Naive thymus-derived CD8-positive, alpha-beta T cell (primary cell): Measurements from ENCODE around the gene USP12. TPM values are rescaled to one million over a fixed set of nuclear protein-coding genes. Genes with fewer than 3 reads are reported as not detected.

ENCODE experiments used
- ATAC-seq, 2 donors: fragments of 150-1000 bp; cut with Tn5 transposase in 1 of 2; sonication (Bioruptor Pico), chemical (Tn5 transposase) in 1 of 2; 1 replicate in 1 of 2; 2 replicates in 1 of 2; pipeline ENCODE4 v1.10.0; 2021; ENCODE audit warnings: mild to moderate bottlenecking in 2 of 2, moderate library complexity in 2 of 2
- POLR2A ChIA-PET: fragments of 350-600 bp; sonication (Branson Sonifier 250); formaldehyde crosslinking; loops from one replicate; lab custom pipeline; 2021; ENCODE audit warnings: antibody characterized with exemption; lab: Charles Lee
- DNase-seq, 10 donors: peaks; one replicate each; pipeline versions ENCODE4 v3.0.0 to v3.0.0-alpha.2; 2020 to 2022
- H3K27ac Mint-ChIP-seq, 10 donors: one replicate each; pipeline ENCODE4 v1.8.0; 2020 to 2022; ENCODE audit warnings: mild to moderate bottlenecking in 10 of 10, mixed read lengths in 10 of 10, moderate library complexity in 4 of 10, inconsistent platforms in 1 of 10
- H3K27me3 Mint-ChIP-seq, 5 donors: one replicate each; pipeline ENCODE4 v1.8.0; 2021 to 2022; ENCODE audit warnings: mixed read lengths in 5 of 5
- H3K36me3 Mint-ChIP-seq, 3 donors: one replicate each; pipeline ENCODE4 v1.8.0; 2020 to 2022; ENCODE audit warnings: mixed read lengths in 3 of 3, mild to moderate bottlenecking in 2 of 3, inconsistent platforms in 1 of 3
- H3K4me1 Mint-ChIP-seq, 4 donors: one replicate each; pipeline ENCODE4 v1.8.0; 2021 to 2022; ENCODE audit warnings: mixed read lengths in 4 of 4
- H3K4me3 Mint-ChIP-seq, 10 donors: one replicate each; pipeline ENCODE4 v1.8.0; 2020 to 2022; ENCODE audit warnings: mild to moderate bottlenecking in 10 of 10, mixed read lengths in 10 of 10, moderate library complexity in 6 of 10, inconsistent platforms in 1 of 10
- H3K9me3 Mint-ChIP-seq, 9 donors: one replicate each; pipeline ENCODE4 v1.8.0; 2020 to 2022; ENCODE audit warnings: mixed read lengths in 9 of 9, mild to moderate bottlenecking in 3 of 9, inconsistent platforms in 1 of 9, moderate library complexity in 1 of 9
- polyA plus RNA-seq, 3 donors: library from polyadenylated mRNA; unstranded; fragments of 300-500 nt; fragmentation: Illumina TruSeq; gene quantifications; one replicate each; pipeline ENCODE4 v1.2.3, GENCODE V29; 2021
- total RNA-seq, 8 experiments: library from RNA in 2 of 8; stranded (reverse) in 2 of 8; gene quantifications; one replicate each; pipeline ENCODE4 v1.2.3 and lab custom pipeline; 2021 to 2026

Gene USP12
- total and polyA plus RNA-seq, 5 experiments from 2014 or later, result 9.3 to 33.0 (median 17.4) TPM

GRCh38 chr13:27037171-27037570 lies 134.4 kb downstream of the USP12 start:
- no peak for DNase-seq
- POLR2A ChIA-PET, result no interaction called here
- Mint-ChIP-seq H3K27ac (no peak overlapping the region), H3K9me3 (no peaks in the 10 kb centered on the region), H3K4me3 (no peak overlapping the region), H3K4me1 (peaks cover 5 to 12% (median 8%) of the 10 kb centered on the region in 4 donors), H3K36me3 (no peaks in the 10 kb centered on the region), H3K27me3 (peaks cover 3 to 37% (median 15%) of the 10 kb centered on the region in 5 donors)
- no peak for ATAC-seq

GRCh38 chr13:27036236-27036981 lies 135.2 kb downstream of the USP12 start:
- no peak overlapping the region for H3K4me3 Mint-ChIP-seq
- H3K4me1 Mint-ChIP-seq, result peaks cover 5 to 12% (median 8%) of the 10 kb centered on the region in 4 donors
- POLR2A ChIA-PET, result no interaction called here
- peak overlapping the region in 1 of 10 donors; percentile 71 for H3K27ac Mint-ChIP-seq
- DNase-seq (no peak), ATAC-seq (no peak)
- H3K9me3 Mint-ChIP-seq, result no peaks in the 10 kb centered on the region
- peaks cover 3 to 36% (median 16%) of the 10 kb centered on the region in 5 donors for H3K27me3 Mint-ChIP-seq
- no peaks in the 10 kb centered on the region for H3K36me3 Mint-ChIP-seq

GRCh38 chr13:27035892-27036235 lies 135.7 kb downstream of the USP12 start:
- H3K4me1 Mint-ChIP-seq, result peaks cover 5 to 12% (median 8%) of the 10 kb centered on the region in 4 donors
- H3K9me3 Mint-ChIP-seq, result no peaks in the 10 kb centered on the region
- DNase-seq, result no peak
- no peak for ATAC-seq
- H3K4me3 Mint-ChIP-seq, result no peak overlapping the region
- peaks cover 3 to 31% (median 15%) of the 10 kb centered on the region in 5 donors for H3K27me3 Mint-ChIP-seq
- POLR2A ChIA-PET, result no interaction called here
- H3K36me3 Mint-ChIP-seq, result no peaks in the 10 kb centered on the region
- peak overlapping the region in 3 of 10 donors; percentile 23 to 71 (median 26) for H3K27ac Mint-ChIP-seq

GRCh38 chr13:27034678-27035111 lies 136.9 kb downstream of the USP12 start:
- no peak for DNase-seq
- no peak for ATAC-seq
- Mint-ChIP-seq H3K4me1 (peaks cover 5 to 12% (median 8%) of the 10 kb centered on the region in 4 donors), H3K9me3 (no peaks in the 10 kb centered on the region), H3K4me3 (peak overlapping the region in 8 of 10 donors; percentile 36 to 71 (median 55)), H3K36me3 (no peaks in the 10 kb centered on the region), H3K27ac (peak overlapping the region in 3 of 10 donors; percentile 39 to 63 (median 56)), H3K27me3 (peaks cover 3 to 29% (median 15%) of the 10 kb centered on the region in 5 donors)
- POLR2A ChIA-PET, result interaction anchor here (1.2 kb wide), 1 partner anchor 10 kb away, joined by 7 read pairs; no protein-coding TSS in a partner anchor

- Mint-ChIP-seq H3K9me3 (no peaks in the 10 kb centered on the region), H3K36me3 (no peaks in the 10 kb centered on the region), H3K4me3 (no peak overlapping the region), H3K4me1 (peaks cover 0 to 10% (median 5%) of the 10 kb centered on the region in 4 donors), H3K27ac (peak overlapping the region in 1 of 10 donors; percentile 10), H3K27me3 (peaks cover 2 to 28% (median 6%) of the 10 kb centered on the region in 5 donors)
- POLR2A ChIA-PET, result no interaction called here
- DNase-seq, result no peak
- no peak for ATAC-seq
Measured at GRCh38 chr13:27028683-27029480, 142.7 kb downstream of the USP12 start.

GRCh38 chr13:27027086-27027667 lies 144.4 kb downstream of the USP12 start:
- Mint-ChIP-seq H3K36me3 (no peaks in the 10 kb centered on the region), H3K9me3 (no peaks in the 10 kb centered on the region), H3K4me1 (peaks cover 0 to 10% (median 5%) of the 10 kb centered on the region in 4 donors), H3K27ac (peak overlapping the region in 1 of 10 donors; percentile 66), H3K27me3 (peaks cover 2 to 28% (median 6%) of the 10 kb centered on the region in 5 donors), H3K4me3 (no peak overlapping the region)
- DNase-seq (no peak), ATAC-seq (no peak)
- POLR2A ChIA-PET, result no interaction called here

- H3K36me3 Mint-ChIP-seq, result no peaks in the 10 kb centered on the region
- ATAC-seq (no peak), DNase-seq (no peak)
- no peaks in the 10 kb centered on the region for H3K9me3 Mint-ChIP-seq
- peak overlapping the region in 3 of 10 donors; percentile 1 to 84 (median 66) for H3K27ac Mint-ChIP-seq
- peaks cover under 1 to 28% (median 6%) of the 10 kb centered on the region in 5 donors for H3K27me3 Mint-ChIP-seq
- POLR2A ChIA-PET, result no interaction called here
- peak overlapping the region in 1 of 10 donors; percentile 1 for H3K4me3 Mint-ChIP-seq
- H3K4me1 Mint-ChIP-seq, result peaks cover 0 to 10% (median 5%) of the 10 kb centered on the region in 4 donors
Measured at GRCh38 chr13:27026396-27026795, 145.2 kb downstream of the USP12 start.

GRCh38 chr13:27024776-27025492 lies 146.7 kb downstream of the USP12 start:
- POLR2A ChIA-PET, result interaction anchor here (0.9 kb wide), 1 partner anchor 58 kb away, joined by 3 read pairs; no protein-coding TSS in a partner anchor
- no peaks in the 10 kb centered on the region for H3K9me3 Mint-ChIP-seq
- no peaks in the 10 kb centered on the region for H3K36me3 Mint-ChIP-seq
- ATAC-seq, result no peak
- peaks cover 0 to 10% (median 5%) of the 10 kb centered on the region in 4 donors for H3K4me1 Mint-ChIP-seq
- H3K4me3 Mint-ChIP-seq, result no peak overlapping the region
- no peak for DNase-seq
- H3K27ac Mint-ChIP-seq, result peak overlapping the region in 1 of 10 donors; percentile 16
- peaks cover 0 to 28% (median 6%) of the 10 kb centered on the region in 5 donors for H3K27me3 Mint-ChIP-seq

GRCh38 chr13:27024074-27024461 lies 147.5 kb downstream of the USP12 start:
- no peak overlapping the region for H3K27ac Mint-ChIP-seq
- ATAC-seq, result no peak
- no peaks in the 10 kb centered on the region for H3K9me3 Mint-ChIP-seq
- H3K27me3 Mint-ChIP-seq, result peaks cover 0 to 28% (median 8%) of the 10 kb centered on the region in 5 donors
- POLR2A ChIA-PET, result no interaction called here
- DNase-seq, result no peak
- H3K4me1 Mint-ChIP-seq, result peaks cover 0 to 10% (median 5%) of the 10 kb centered on the region in 4 donors
- no peaks in the 10 kb centered on the region for H3K36me3 Mint-ChIP-seq
- H3K4me3 Mint-ChIP-seq, result no peak overlapping the region

- POLR2A ChIA-PET, result no interaction called here
- H3K9me3 Mint-ChIP-seq, result no peaks in the 10 kb centered on the region
- peaks cover 0 to 10% (median 5%) of the 10 kb centered on the region in 4 donors for H3K4me1 Mint-ChIP-seq
- no peaks in the 10 kb centered on the region for H3K36me3 Mint-ChIP-seq
- no peak for ATAC-seq
- peaks cover 0 to 25% (median 8%) of the 10 kb centered on the region in 5 donors for H3K27me3 Mint-ChIP-seq
- peak overlapping the region in 1 of 10 donors; percentile 6 for H3K27ac Mint-ChIP-seq
- no peak overlapping the region for H3K4me3 Mint-ChIP-seq
- DNase-seq, result no peak
Measured at GRCh38 chr13:27023385-27024073, 148.1 kb downstream of the USP12 start.

GRCh38 chr13:27022571-27023311 lies 148.9 kb downstream of the USP12 start:
- no peak for DNase-seq
- Mint-ChIP-seq H3K4me3 (no peak overlapping the region), H3K9me3 (no peaks in the 10 kb centered on the region), H3K36me3 (no peaks in the 10 kb centered on the region), H3K4me1 (peaks cover 0 to 10% (median 5%) of the 10 kb centered on the region in 4 donors), H3K27ac (peak overlapping the region in 1 of 10 donors; percentile 75), H3K27me3 (peaks cover 2 to 23% (median 6%) of the 10 kb centered on the region in 5 donors)
- POLR2A ChIA-PET, result no interaction called here
- ATAC-seq, result no peak
